ENCODE results near the gene ADCY2.

DNA sequence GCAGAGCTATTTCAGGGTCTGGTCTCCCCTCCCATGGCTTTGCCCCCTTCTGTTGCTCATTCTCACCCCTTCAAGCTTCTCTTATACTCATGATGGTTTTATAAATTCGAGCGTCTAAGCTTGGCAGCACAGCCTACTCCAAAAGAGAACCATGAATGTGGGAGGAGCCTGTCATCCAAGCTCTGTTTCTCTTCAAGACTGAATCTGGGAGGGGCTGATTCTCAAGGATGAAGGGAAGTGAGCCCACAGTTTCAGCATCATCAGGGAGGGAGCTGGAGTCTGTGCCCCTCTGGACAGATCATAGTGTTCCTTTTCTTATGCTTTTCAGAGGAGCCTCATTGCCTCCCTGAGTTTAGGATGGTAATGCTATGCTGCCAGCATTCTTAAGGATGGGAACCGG is 286.4 kb downstream of the ADCY2 start:
- TF ChIP-seq, protein P1, sequence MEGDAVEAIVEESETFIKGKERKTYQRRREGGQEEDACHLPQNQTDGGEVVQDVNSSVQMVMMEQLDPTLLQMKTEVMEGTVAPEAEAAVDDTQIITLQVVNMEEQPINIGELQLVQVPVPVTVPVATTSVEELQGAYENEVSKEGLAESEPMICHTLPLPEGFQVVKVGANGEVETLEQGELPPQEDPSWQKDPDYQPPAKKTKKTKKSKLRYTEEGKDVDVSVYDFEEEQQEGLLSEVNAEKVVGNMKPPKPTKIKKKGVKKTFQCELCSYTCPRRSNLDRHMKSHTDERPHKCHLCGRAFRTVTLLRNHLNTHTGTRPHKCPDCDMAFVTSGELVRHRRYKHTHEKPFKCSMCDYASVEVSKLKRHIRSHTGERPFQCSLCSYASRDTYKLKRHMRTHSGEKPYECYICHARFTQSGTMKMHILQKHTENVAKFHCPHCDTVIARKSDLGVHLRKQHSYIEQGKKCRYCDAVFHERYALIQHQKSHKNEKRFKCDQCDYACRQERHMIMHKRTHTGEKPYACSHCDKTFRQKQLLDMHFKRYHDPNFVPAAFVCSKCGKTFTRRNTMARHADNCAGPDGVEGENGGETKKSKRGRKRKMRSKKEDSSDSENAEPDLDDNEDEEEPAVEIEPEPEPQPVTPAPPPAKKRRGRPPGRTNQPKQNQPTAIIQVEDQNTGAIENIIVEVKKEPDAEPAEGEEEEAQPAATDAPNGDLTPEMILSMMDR (IDR thresholded peaks at IDR 0.05), result no peak
- TF ChIP-seq POLR2AphosphoS5 (IDR thresholded peaks at IDR 0.05; ENCODE audit: insufficient read depth in 1 of 2, low read depth in 1 of 2) (no peak), POLR2A (IDR thresholded peaks at IDR 0.05) (no peak)
